Ovary (tissue), 9 donors: Measurements from ENCODE around the gene CLASP1. TPM values are rescaled to one million over a fixed set of nuclear protein-coding genes. Genes with fewer than 3 reads are reported as not detected.
A peak's percentile ranks its signal among the peaks of the same experiment; 100 is the strongest.

Source experiments
- DNase-seq, 5 donors: peaks; one replicate each; pipeline ENCODE4 v3.0.0-alpha.2; 2019 to 2020
- H3K27ac ChIP-seq, 2 donors: fragments of 200-600 bp; one replicate each; pipeline versions ENCODE4 v1.5.1 to v1.8.0; 2019 to 2022
- H3K27me3 ChIP-seq: fragments of 200-600 bp; one replicate; pipeline ENCODE4 v1.8.0; 2022
- H3K36me3 ChIP-seq: fragments of 200-600 bp; sonication (generic); one replicate; pipeline ENCODE4 v1.5.1; 2019
- H3K4me1 ChIP-seq: one replicate; pipeline ENCODE4 v1.8.1; 2013; ENCODE audit warnings: mild to moderate bottlenecking, moderate library complexity; ENCODE audit not compliant: insufficient read depth
- H3K4me3 ChIP-seq: fragments of 200-600 bp; sonication (generic); one replicate; pipeline ENCODE4 v1.5.1; 2017
- H3K9me3 ChIP-seq, 2 donors: fragments of 200-600 bp in 1 of 2; sonication (generic) in 1 of 2; one replicate each; pipeline versions ENCODE4 v1.5.1 to v1.8.1; 2013 to 2019; ENCODE audit warnings: mild to moderate bottlenecking in 1 of 2, moderate library complexity in 1 of 2
- CTCF ChIP-seq, 3 donors: fragments of 450-650 bp in 2 of 3; fragments of 200-600 bp in 1 of 3; IDR thresholded peaks; one replicate each; pipeline versions ENCODE4 v1.5.1 to v1.8.0; 2016 to 2022; ENCODE audit warnings: antibody characterized with exemption in 3 of 3, mild to moderate bottlenecking in 1 of 3
- EP300 ChIP-seq: sonication (generic); formaldehyde crosslinking; IDR thresholded peaks from one replicate; pipeline ENCODE4 v1.6.1; 2017; ENCODE audit warnings: antibody characterized with exemption
- POLR2A ChIP-seq: fragments of 450-650 bp; IDR thresholded peaks from one replicate; pipeline ENCODE4 v1.6.1; 2017; ENCODE audit warnings: antibody characterized with exemption, mild to moderate bottlenecking, moderate library complexity
- WGBS, 3 donors: extraction: QIAGEN DNeasy Blood & Tissue Kit in 1 of 3; methylation state at CpG; one replicate each; pipeline versions ENCODE4 v1.1.5 to v1.1.7; 2013 to 2017; 5-methylcytosine and 5-hydroxymethylcytosine counted together
- intact Hi-C, 4 donors: fragments of 100-400 bp; cut with DNase I; formaldehyde crosslinking; loops; one replicate each; pipeline versions ENCODE4 v1.11.0 to v1.15.1; 2022 to 2023
- polyA plus RNA-seq, 2 donors: library from polyadenylated mRNA; stranded (reverse); fragments of 200-250 nt in 1 of 2; fragments of 350-450 nt in 1 of 2; fragmentation: Illumina TruSeq in 1 of 2; extraction: RNeasy Lipid Tissue Mini Kit (QIAGEN cat#74804) in 1 of 2; gene quantifications; one replicate each; pipeline ENCODE4 v1.2.3, GENCODE V29; 2013 to 2014
- small RNA-seq: library from RNA; depleted of rRNA; stranded (forward); fragments of <200 nt; gene quantifications from one replicate; pipeline ENCODE3, GENCODE V24; 2016
- total RNA-seq, 7 donors: library from RNA; depleted of rRNA in 2 of 7; stranded (reverse); fragments of >200 nt in 2 of 7; fragmentation: NEBNext Ultra II Directional in 3 of 7; extraction: Animal tissue kit (Norgen Biotek cat#: 25700) in 3 of 7; gene quantifications; one replicate each; pipeline versions ENCODE4 v1.1.0 to v1.2.4, GENCODE V29; 2016 to 2023
- donor health status: DM: no; HTN: no; CAD: no; lungs with moderate emphysema.
- donor health status: DM: no; HTN: no; CAD: no.
- donor health status: Bipolar disorder and iron deficiency.
- donor health status: DM: yes; HTN: yes; CAD: no.
- donor health status: DM: no; HTN: no; CAD: no.
- donor health status: DM: yes; HTN: yes; CAD: no.

Gene CLASP1
- total and polyA plus RNA-seq, 9 donors = 15.8 to 58.7 (median 47.9) TPM

GRCh38 chr2:121289271-121289670, 360.0 kb downstream of the CLASP1 start:
- Histone ChIP-seq H3K27ac (no peak overlapping the region), H3K27me3 (no peaks in the 10 kb centered on the region), H3K4me3 (no peak overlapping the region), H3K4me1 (no peaks in the 10 kb centered on the region), H3K9me3 (no peaks in the 10 kb centered on the region), H3K36me3 (no peaks in the 10 kb centered on the region)
- WGBS, 3 donors = 70 to 79% (median 79%) methylated on average over 5 of the region's 5 CpGs
- no peak for DNase-seq
- intact Hi-C loops = no loop called here
- TF ChIP-seq CTCF (IDR thresholded peaks at IDR 0.05) (no peak), EP300 (no peak), POLR2A (no peak)

GRCh38 chr2:121288454-121289231, 360.6 kb downstream of the CLASP1 start:
- Histone ChIP-seq H3K4me1 (peaks cover 2% of the 10 kb centered on the region), H3K27me3 (no peaks in the 10 kb centered on the region), H3K4me3 (no peak overlapping the region), H3K9me3 (no peaks in the 10 kb centered on the region), H3K27ac (no peak overlapping the region), H3K36me3 (no peaks in the 10 kb centered on the region)
- intact Hi-C loops = no loop called here
- WGBS, 3 donors = 74 to 84% (median 83%) methylated on average over 12 of the region's 12 CpGs
- no peak for DNase-seq
- TF ChIP-seq POLR2A (no peak), EP300 (no peak)

GRCh38 chr2:121287956-121288355, 361.3 kb downstream of the CLASP1 start:
- Histone ChIP-seq H3K4me1 (peaks cover 2% of the 10 kb centered on the region), H3K27ac (no peak overlapping the region), H3K4me3 (no peak overlapping the region), H3K27me3 (no peaks in the 10 kb centered on the region), H3K36me3 (no peaks in the 10 kb centered on the region), H3K9me3 (no peaks in the 10 kb centered on the region)
- DNase-seq = no peak
- intact Hi-C loops = no loop called here
- TF ChIP-seq CTCF (IDR thresholded peaks at IDR 0.05) (no peak), EP300 (no peak), POLR2A (no peak)
- 95 to 98% (median 97%) methylated on average over 4 of the region's 4 CpGs for WGBS, 3 donors

Small RNAs within 50 kb of the gene (small RNA-seq; reads per million reads assigned to genes)
- gene RF00019 (not detected), gene RNU4ATAC (115 reads per million, percentile 92 among the genes with 10 or more reads in this experiment)

Other genes starting within 250 kb of the CLASP1 start
- gene RNU4ATAC, start 118.6 kb downstream of the CLASP1 start, total RNA-seq = not detected
- gene RNU4ATAC, start 118.6 kb downstream of the CLASP1 start, polyA plus RNA-seq = not detected
- gene NIFK, start 87.4 kb upstream of the CLASP1 start, total RNA-seq = 10 to 100 TPM; 37.3 to 82.1 (median 49.9) TPM
- gene NIFK, start 87.4 kb upstream of the CLASP1 start, polyA plus RNA-seq = 10 to 100 TPM; 33.0 to 66.6 TPM
- 10 to 100 TPM; 28.5 to 64.1 (median 53.7) TPM for gene TSN, start 106.2 kb upstream of the CLASP1 start, total RNA-seq
- gene TSN, start 106.2 kb upstream of the CLASP1 start, polyA plus RNA-seq = 10 to 100 TPM; 31.0 to 44.7 TPM